ENCODE measurements around the gene PXT1.

Gene PXT1

DNA sequence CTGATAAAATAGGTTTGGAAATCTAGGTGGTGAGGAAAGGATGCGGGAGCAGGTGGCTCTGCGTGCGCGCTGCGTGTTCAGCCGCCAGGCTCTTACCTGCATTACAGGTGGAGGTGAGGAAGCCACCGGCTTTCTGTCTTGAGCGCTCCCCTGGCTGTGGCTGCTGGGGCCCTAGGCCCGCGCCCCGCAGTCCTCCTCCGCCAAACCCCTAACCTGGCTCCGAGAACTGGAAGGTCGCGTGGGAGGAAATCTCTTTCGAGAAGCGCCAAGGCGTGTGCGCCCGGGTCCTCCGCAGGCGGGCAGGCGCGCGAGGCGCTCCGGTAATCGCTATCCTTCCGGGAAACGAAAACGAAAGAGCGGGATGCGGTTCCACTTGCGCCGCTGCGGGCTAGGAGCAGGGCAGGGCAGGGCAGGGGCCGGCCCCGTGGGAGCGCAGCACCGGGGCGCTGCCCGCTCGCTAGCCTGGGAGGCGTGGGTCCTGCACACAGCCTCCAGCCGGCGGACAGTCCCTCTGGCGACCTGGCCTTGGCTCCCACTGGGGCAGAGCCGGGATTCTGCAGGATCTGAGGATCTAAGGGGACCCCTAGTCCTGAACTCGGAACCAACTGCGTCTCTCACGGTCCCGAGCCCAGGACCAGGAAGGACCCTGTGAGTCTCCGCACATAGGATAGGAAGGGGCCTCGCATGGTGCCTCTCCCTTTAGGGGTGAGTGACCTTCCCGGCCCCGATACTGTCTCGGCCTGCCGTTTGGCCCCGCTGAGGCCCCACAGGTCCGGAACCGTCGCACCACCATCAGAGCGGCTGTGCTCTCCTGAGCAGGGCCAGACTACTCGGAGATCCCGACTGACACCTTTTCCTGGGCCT is 55.0 kb downstream of the PXT1 start, which contains the start of gene ETV7:
Gene ETV7, minus strand, starts transcription at position 230 of the 864 bp plus-strand sequence. Its CDS starts 128 bp downstream, at position 102.
- no peak for DNase-seq (ENCODE audit: low read depth)

DNA sequence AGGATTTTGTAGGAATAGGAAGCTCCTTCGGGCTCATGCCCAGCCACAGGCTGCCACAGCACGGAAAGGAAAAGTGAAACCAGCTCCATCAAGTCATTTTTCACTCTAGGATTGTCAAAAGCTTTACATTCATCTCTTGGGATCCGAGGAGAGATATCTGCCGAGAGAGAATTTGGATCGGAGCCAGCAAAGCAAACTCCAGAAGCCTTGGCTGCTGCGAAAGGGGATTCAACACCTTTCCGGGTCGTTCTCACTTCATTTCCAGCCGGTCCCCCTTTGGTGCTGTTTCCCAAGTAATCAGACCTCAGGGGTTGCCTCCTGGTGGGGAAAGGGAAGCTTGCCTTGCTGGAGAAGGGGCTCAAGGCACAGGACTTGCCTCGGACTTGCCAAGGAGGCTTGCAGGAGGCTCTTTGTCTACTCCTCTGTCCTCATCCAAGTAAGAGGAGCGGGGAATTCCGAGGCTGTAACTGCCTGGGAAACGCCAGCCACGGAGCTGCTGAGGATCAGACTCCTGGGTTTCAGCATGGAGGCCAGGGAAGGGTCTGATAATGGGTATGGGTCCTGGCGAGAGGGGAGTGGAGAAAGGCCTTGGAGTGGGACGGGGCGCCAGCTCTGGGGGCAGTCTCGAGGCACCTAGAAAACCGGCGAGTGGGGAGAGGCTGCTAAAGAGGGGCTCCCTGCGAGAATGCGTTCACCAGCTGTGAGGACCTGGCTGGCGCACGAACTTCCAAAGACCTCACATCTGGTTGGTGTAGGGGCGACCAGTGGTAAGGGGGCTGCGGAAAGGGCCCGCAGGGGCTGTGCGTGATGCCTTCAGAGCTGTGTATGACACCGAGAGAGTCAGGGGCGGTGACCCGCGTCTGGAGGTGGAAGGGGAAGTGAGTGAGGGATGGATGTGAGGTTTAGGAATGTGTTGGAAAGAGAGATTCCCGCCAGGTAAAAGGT is 55.9 kb downstream of the PXT1 start:
- DNase-seq (ENCODE audit: low read depth): no peak

DNA sequence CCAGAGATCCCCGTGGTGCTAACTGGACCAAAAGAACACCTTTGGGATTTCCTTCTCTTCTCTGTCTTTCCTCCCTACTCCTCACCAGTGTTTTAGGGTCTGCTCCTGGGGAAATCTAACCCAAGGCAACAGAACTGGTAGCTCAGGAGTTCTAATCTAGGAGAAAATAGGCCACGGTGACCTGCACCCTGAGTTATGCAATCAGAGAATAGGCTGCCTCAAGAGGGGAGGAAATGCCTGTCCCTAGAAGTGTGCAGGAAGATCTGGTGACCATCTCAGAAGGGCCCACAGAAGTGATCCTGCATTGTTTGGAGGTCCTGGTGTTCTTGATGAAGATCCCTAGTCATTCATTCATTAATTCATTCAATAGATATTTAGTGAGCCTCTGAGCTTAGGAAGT is 58.6 kb downstream of the PXT1 start:
- DNase-seq (ENCODE audit: low read depth): no peak

DNA sequence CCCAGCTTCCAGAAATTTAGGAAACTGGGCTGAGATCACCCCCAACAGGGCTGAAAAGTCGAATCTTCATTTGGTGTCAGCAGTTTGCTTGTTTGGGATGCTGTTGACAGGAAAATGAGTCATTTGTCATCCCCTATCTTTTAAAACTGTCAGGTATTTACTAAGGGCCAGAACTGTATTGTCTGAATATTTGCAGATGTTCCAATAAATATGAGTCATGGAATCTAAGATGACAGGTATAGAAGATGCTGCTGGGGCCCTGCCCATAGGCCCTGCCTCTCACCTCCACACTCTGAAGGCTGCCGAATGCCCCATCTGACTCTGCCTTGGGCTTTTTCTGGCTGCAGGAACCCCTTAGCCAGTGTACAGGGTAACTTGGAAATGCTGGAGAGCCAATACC is 59.0 kb downstream of the PXT1 start:
- no peak for DNase-seq (ENCODE audit: low read depth)

DNA sequence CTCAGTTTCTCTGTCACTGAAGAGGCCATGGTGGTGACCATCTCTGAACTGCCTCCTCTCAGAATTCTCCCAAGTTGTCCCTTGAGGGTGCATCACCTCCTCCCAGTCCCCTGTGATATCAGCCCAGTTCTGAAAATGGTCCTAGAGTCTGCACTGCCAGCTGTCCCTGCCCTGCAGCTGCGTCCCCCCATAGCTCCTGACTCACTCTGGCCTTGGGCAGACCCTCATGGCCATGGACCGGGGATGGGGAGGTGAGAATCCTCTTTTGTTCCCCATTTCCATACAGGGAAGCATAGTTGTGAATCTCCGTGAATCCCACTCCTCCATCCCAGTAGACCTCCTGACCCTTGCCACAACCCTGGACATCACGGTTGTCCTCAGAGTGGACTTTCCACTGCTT is 59.7 kb downstream of the PXT1 start:
- no peak for DNase-seq (ENCODE audit: low read depth)

DNA sequence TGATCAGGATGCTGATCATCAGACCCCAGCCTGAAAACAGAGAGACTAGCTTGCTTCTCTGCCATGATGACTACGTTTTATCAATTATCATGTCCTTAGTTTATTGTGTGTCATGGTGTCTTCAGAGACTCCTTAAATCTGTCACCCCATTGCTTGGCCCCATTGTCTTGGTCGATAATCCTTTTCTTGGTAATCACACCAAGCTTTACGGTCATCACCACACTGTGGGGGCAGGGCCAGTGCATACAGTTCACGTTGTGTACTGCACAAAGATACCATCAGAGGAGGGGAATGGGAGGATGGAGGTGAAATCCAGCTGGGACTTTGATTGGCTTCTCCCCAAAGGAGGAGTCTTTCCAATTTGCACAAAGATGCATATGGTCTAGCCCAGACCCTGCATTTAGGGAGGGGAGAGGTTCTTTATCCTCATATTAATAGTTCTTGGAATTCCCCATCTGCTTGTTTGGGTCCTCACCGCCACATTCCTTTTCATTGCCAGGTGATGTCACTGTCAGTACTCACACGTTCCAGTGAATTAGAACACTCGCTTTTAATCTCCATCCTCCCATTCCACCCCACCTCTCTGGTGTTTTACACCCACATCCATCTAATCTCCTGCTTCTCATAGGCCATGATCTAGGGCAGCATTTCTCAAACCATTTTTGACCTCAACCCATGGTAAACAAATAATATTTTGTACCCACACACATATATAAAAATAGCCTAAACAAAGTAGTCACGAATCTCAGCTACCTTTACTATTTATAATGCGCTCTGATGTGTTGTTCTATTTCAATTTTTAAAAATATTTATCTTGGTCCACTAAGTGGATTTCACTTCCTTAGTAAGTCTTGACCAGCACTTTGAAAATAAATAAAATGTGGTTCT is 60.9 kb downstream of the PXT1 start:
- no peak for DNase-seq (ENCODE audit: low read depth)

DNA sequence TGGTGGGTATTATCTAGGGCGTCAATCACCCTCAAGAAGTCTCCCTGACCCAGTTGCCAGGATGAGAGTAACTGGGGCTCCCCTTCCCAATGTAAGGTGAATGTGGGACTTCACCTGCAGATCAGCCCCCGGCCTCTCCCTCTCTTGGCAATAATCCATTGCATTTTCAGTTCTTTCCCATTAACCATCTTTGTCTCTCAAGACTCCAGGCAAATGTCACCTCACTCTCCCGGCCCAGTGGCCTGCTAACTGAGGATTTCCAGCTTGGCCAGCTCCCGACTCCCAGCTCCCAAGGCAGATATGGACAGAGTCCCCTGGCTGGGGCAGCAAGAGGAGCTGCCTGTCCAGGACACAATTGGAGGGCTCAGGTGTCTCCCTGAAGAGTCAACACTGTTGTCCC is 62.5 kb downstream of the PXT1 start:
- DNase-seq (ENCODE audit: low read depth): no peak

DNA sequence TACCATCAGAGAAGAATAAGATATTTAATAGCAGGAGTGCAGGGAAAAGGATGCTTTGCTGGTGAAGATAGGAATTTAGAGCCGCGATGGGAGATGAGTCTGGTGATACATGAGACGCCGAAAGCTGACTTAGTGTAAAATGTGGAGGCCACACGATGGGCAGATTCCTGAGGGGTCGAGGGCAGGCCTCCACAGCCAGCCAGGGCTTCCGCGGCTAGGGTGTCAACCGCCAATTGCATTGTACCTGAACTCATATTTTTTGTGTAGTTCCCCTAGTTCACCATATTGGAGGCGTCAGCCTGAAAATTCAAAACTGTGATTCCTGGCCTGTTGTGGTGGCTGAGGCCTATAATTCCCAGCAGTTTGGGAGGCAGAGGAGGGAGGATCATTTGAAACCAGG is 63.7 kb downstream of the PXT1 start:
- DNase-seq (ENCODE audit: low read depth): no peak

DNA sequence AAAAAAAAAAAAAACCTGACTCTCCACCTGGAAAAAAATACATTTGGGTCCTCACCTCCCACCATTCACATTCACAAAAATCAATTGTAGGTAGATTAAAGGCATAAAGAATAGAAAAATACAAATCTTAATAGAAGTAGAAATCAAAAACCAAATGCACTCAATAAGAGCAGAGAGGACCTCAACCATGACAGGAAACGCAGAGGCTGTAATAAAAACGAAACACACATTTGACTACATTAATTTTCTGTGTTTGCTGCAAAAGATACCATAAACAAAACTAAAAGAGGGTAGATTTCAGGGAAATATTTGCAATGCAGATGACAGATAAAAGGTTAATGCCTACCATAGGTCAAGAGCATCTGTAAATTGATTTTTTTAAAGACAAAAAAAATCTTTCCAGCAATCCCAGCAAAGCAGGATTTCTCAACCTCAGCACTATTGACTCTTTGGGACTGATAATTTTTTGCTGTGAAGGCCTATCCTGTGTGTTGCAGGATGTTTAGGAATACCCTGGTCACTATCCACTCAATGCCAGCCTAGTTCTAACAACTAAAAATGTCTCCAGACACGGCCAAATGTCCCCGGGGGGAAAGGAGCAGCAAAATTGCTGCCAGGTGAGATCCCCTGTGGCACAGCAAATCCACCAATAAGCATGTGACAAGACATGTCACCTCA is 64.3 kb downstream of the PXT1 start:
- no peak for DNase-seq (ENCODE audit: low read depth)

DNA sequence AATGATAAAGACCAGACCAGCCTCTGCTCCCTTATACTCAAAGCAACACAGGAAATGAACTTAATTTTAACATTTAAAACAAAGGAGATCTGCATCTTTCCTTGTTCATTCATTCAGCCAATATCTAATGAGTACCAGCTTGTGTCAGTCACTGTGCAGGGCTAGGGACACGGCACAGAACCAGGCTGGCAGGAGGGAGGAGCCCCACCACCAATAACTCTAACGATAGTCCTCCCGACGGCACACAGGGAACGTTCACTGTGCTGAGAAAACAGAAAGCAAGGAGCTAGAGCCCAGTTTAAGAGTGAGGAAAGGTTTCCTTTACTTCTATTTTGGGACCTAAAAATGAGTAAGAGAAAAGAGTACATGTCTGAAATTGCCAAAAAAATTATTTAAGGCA is 65.1 kb downstream of the PXT1 start:
- DNase-seq (ENCODE audit: low read depth): no peak

DNA sequence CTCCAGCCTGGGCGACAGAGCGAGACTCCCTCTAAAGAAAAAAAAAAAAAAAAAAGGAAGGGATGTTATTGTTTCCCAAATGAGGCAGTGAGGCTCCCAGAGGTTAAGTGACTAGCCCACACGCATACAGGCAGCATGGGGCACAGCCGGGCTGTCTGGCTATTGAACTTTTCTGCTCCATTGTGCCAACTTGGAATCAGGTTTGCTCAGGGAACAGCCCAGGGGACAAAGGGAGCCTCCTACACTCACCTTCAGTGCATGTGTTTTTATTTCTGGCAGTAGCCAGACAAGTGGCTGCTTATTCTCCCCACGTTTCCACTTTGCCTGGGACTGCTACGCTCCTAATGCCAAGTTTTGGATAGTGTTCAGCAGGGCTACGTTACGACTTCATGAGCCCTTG is 65.9 kb downstream of the PXT1 start:
- DNase-seq (ENCODE audit: low read depth): no peak

DNA sequence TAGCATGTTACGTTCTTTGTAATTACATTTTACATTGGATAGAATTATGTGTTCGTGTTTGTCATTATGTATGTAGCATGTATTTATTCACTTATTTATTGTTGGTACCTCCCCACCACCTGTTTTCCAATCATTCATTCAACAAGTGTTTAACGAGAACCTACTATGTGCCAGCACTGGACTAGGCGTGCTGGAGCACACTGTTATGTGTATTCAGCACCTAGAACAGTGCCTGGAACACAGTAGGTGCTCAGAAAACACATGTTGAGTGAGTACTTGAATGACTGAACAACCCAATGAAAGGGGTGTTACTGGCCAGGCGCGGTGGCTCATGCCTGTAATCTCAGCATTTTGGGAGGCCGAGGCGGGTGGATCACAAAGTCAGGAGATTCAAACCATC is 66.5 kb downstream of the PXT1 start:
- DNase-seq (ENCODE audit: low read depth): no peak

DNA sequence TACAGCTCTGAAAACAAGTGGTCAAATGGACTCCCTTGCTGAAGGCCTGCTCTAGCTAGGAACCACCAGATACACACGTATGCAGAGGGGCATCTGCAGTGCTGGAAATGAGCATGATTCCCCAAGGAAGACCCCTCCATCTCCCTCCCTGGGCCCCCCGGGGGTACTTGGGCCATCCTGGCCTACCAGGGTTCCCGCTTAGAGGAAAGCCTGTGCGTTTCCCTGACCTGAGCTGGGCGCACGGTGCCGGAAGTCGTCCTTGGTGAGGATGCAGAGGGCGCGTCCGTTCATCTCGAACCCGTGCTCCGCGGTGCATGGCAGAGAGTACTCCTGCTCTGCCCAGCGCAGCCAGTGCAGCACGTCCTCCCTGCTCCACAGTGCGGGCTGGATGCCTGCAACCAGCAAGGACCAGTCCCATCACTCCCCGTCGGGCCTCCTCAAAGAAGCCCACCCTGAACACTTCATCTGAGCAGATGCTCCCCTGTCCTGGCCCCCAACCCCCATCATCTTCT is 67.0 kb downstream of the PXT1 start:
- no peak for DNase-seq (ENCODE audit: low read depth)

DNA sequence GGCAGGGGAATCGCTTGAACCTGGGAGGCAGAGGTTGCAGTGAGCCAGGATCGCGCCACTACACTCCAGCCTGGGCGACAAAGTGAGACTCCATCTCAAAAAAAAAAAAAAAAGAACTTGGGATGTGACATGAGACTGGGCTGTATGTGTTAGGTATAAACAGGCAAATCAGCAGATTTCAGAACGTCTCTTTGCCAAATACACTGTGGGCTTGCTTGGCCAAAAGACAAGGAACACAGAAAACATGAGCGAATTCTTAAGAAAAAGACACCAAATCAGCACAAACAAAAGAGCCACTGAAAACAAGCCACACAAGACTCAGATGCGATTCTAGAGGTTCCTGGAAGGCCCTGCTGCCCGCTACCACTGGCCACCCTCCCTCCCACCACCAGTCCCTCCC is 67.7 kb downstream of the PXT1 start:
- no peak for DNase-seq (ENCODE audit: low read depth)

DNA sequence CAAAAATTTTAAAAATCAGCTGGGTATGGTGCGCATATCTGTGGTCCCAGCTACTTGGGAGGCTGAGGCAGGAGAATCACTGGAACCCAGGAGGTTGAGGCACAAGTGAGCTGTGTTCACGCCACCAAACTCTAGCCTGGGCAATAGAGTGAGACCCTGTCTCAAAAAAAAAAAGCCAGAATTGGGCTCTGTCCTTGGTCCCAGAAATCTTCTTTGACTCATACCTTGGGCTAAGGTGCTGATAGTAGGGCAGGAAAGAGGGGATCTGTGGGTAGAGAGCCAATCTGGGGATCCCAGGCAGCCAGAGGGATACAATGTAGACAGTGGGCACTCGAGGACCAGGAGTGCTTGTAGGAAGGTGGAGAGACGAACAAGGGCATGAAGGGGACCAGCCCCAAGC is 68.5 kb downstream of the PXT1 start:
- DNase-seq (ENCODE audit: low read depth): no peak

DNA sequence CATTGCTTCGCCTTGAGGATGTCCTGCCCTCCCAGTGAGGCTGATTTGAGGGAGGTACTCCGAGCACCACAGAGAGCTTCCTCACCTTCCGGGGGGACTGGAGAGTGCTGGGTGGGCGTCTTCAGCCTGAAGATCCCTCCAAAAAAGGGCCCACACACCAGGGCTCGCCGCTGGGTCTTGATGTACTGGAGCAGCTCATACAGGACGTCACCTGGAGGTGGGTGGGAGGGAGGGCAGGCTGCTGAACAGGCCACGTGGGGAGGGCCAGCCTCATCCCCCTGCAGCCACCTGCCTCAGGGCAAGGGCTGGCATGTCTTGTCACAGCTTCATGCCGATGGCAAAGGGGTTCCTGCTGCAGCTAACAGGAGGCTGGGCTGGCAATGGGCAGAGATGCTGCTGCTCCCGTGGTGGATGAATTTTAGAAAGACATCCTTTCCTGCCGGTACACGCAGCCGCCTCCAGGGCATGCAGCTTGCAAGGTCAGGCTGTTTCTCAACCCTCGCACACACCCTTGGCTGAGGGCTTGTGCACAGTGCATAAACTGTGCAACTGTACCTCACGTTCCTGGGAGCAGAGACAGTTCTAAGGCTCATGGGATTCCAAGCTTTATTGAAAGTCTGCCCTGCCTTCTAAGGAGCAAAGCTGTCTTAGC is 69.2 kb downstream of the PXT1 start:
- DNase-seq (ENCODE audit: low read depth): no peak

DNA sequence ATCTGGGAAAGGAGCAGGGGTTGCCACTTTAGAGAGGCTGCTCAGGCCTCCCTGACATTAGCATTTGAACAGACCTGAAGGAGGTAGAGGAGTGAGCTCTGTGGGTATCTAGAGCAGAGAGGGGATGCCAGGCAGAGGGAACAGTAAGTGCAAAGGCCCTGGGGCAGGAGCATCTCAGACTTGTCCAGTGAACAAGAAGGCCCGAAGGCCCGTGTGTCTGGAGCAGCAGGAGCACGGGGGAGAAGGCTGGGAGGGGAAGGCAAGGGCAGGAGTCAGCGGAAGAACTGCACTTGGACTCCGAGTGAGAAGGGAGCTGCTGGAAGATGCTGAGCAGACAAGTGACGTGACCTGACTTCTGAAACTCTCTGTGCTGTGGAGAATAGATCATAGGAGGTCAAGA is 70.6 kb downstream of the PXT1 start:
- DNase-seq (ENCODE audit: low read depth): no peak

DNA sequence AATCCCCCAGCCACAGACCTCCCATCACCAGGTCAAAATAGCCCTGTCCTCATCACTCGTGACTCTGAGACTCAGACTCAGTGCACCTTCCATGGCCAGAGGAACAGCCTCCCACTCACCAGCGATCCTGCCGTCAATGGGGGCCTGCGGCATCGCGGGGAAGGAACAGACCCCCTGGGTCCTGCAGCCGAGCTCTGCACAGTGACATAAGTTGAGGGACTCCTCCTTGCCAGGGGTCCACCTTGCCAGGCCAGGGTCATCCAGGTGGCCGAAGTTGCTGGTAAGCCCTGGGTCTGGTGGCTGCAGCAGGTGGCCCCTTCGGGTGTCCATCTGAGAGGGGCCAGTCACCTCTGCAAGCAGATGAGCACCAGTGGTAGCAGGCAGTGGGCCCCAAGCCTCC is 71.4 kb downstream of the PXT1 start:
- no peak for DNase-seq (ENCODE audit: low read depth)

DNA sequence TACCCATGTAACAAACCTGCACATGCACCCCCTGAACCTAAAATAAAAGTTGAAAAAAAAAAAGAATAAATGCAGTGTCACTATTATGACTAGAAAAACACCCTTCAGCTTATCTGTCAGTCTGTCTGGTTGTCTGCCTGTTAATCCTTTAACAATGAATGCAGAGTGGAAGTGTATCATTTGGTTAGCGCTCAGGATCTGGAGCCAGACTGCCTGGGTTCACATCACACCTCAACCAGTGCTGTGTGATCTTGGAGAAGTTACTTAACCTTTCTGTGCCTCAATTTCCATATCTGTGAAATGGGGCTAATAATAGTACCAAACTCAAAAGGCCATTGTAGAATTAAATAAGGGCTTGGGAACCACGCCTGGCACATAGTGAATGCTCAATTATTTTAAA is 72.0 kb downstream of the PXT1 start:
- no peak for DNase-seq (ENCODE audit: low read depth)
